HG03039 (cell line): ENCODE data around the gene TSGA10.
"Not testable (repeated sequence)": the region's sequence is repeated elsewhere in the genome, so short reads cannot be mapped to it uniquely, and the experiment has no call there.

Experiments used
- ATAC-seq: cut with Tn5 transposase; IDR thresholded peaks from one replicate; pipeline ENCODE4 v1.9.1; 2021; ENCODE audit warnings: mild to moderate bottlenecking, moderate library complexity; ENCODE audit not compliant: unreplicated experiment

TSGA10 gene, protein sequence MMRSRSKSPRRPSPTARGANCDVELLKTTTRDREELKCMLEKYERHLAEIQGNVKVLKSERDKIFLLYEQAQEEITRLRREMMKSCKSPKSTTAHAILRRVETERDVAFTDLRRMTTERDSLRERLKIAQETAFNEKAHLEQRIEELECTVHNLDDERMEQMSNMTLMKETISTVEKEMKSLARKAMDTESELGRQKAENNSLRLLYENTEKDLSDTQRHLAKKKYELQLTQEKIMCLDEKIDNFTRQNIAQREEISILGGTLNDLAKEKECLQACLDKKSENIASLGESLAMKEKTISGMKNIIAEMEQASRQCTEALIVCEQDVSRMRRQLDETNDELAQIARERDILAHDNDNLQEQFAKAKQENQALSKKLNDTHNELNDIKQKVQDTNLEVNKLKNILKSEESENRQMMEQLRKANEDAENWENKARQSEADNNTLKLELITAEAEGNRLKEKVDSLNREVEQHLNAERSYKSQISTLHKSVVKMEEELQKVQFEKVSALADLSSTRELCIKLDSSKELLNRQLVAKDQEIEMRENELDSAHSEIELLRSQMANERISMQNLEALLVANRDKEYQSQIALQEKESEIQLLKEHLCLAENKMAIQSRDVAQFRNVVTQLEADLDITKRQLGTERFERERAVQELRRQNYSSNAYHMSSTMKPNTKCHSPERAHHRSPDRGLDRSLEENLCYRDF

DNA sequence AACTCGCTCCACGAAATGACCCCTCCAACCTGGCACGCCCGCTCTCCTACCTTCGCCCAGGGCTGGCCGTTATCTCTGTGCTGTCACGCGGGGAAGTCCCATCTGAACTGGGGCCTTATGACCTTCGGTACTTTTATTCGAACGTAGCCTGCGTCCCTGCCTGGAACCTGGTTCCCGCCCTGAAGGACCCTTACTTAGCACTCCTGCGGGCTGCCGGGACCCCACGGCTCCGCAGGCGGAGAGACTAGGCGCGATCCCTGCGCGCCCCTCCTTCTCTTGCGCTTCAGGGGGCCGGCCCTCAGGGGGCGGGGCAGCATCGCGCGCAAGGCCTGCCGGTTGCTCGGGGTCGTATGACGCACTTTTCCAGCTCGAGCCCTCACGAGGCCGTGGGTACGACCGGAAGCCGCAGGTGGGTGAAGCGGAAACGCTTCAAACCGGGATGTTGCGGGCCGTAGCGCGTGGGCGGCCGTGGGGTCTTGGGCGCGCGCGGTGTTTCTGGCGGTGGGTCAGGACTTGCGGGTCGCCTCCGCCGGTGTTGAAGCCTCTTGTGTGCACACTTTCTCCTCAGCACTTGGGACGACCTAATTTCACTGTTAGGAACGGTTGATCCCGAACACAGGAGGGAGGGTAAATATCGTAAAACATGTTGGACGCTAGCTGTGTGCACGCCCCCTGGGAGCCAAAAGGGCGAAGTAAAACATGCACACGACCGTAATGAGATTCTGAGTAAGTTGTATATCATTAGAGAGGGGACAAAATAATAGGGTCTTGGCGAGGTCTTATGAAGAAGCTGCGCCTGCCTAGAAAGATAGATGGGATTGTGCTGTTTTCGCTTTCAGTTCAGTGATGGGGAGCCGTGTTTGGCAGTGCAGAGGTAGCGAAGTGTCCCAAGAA is at the start of gene TSGA10, which contains the start of gene LIPT1:
Gene TSGA10 (minus strand): TSS at position 300 of the 894 bp plus-strand sequence. CDS start 45,503 bp downstream, outside the sequence.
Gene LIPT1 (plus strand): TSS at position 325 of the 894 bp plus-strand sequence. CDS start 6,991 bp downstream, outside the sequence.
- peak; percentile 94 for ATAC-seq

DNA sequence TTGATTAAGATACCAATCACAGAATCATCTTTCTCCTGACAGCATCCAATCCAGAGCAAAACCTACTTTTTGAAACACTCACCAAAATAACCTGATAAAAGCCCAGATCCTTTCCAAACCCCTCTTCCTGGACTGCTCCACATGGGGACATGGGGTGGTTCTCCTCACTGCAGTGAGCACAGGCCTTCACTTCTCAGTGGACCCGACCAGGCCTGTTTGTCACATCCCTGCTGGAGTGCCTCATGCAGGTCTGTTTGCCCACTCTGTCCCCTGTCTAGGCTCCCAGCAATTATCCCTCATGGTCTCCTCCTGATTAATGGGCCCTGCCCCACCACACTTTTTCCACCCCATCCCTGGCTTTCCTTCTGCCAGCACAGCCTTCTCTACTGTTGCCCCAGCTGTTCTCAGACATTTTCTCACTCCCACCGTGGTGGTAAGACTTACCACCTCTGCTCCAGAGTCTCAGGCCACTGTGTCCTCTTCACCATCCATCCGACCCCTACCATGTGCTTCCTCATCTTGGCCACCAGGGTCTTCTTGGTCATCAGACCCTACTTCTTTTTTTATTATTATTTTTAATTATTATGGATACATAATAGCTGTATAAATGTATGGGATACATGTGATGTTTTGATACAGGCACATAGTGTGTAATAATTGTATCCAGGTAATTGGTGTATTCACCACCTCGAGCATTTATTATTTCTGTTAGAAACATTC is 47.4 kb upstream of the TSGA10 start:
- ATAC-seq: no peak

DNA sequence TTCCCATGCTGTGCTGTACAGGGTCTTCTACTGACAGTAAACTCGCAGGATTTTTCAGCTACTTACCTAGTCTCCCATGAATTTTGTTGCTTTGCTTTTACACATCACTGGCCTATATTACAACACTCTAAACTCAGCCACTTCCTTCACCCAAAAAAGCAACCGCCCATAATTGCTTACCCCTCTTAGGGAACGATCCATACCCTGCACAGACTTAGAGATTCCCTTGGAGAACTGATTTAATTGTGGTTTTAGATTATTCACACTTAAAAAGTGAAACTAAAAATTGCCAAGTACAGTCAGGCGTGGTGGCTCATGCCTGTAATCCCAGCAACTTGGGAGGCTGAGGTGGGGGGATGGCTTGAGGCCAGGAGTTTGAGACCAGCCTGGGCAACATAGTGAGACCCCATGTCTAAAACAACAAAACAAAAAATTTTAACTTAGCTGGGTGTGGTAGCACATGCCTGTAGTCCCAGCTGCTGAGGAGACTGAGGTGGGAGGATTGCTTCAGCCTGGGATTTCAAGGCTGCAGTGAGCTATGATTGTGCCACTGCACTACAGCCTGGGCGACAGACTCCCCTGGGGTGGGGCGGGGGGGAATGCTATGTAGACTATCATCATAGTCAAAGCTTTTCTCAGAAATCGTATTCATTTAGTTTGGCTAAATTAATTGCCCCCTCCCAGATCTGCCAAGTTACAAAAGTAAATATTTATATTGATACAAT is 45.5 kb upstream of the TSGA10 start:
- ATAC-seq: no peak

DNA sequence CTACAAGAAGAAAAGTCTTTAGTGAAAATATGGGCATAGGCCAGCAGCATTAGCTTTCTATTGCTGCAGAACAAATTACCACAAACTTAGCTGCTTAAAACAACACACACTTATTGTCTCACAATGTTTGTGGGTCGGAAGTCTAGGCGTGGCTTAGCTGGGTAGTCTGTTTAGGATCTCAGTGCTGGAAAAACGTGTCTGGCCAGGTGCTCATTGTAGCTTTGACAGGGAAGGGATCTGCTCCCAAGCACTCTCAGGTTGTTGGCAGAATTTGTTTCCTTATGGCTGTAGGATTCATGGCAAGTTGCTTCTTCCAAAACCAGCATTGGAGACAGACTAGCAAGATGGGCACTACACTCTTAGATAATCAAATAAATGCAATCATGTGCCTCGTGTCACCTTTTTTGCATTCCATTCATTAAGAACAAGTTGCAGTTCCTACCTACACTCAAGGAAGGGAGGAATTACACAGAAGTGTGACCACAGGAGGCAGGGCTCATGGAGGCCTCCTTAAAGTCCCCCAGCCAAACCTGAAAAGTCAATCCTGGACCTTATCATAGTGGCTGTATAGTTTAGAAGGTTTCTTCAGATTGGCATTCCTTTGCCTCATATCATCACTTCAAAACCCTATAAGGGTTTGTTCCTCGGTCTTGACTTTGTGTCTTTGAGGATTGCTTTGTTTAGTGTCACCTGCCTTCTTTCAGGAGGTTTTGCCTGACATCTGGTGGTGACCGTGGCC is 43.5 kb upstream of the TSGA10 start:
- no peak for ATAC-seq

DNA sequence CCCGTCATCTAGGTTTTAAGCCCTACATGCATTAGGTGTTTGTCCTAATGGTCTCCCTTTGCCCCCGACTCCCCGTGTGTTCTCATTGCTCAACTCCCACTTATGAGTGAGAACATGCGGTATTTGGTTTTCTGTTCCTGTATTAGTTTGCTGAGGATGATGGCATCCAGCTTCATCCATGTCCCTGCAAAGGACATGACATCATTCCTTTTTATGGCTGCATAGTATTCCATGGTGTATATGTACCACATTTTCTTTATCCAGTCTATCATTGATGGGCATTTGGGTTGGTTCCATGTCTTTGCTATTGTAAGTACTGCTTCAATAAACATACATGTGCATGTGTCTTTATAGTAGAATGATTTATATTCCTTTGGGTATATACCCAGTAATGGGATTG is 37.6 kb upstream of the TSGA10 start:
- ATAC-seq: not testable (repeated sequence)

DNA sequence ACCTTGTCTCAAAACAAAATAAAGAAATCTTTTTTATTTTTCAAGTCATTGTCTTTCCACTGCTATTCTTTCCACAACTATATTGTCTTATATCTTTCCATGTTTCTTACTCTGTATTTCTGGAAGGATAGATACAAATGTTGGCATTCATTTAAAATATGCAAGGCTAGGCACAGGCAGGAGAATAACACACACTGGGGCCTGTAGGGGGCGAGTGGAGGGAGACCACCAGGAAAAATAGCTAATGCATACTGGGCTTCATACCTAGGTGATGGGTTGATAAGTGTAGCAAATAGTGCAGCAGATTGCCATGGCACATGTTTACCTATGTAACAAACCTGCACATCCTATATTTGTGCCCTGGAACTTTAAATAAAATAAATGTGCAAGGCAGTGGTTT is 35.8 kb upstream of the TSGA10 start:
- ATAC-seq: no peak

DNA sequence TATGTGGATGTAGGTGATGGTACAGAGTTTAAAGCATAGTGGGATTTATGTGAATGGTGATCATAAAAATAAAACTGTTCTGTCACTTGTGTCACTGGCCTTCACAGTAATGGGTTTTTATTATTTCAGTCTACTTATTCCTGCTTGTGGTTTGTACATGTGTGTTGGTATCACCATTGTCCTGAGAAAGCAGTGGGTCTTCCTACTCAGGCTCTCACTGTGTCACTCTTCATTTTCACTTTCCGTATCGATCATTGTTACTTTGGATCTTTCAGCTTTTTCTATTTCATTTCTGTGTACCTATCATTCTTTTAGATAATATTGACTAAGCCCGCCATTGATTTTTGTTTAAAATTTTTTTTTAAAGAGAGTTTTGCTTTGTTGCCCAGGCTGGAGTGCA is 33.6 kb upstream of the TSGA10 start:
- no peak for ATAC-seq

DNA sequence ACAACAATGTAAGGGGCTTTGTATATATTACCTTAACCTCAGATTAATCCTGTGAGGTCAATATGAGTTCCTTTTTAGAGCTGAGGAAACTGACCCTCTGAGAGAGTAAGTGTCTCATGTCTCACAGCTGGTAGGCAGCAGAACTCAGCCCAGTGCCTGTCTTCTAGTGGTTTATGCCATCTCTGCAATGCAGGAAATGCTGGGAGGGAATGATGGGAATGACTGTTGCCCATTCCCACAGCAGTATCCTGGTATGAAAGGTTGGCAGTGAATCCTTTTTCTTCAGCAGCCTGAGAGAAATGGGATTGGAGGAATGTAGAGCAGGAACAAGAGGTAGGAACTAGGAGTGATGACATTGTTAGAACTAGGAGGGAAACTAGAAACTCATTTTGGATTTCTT is 32.3 kb upstream of the TSGA10 start:
- ATAC-seq: no peak

DNA sequence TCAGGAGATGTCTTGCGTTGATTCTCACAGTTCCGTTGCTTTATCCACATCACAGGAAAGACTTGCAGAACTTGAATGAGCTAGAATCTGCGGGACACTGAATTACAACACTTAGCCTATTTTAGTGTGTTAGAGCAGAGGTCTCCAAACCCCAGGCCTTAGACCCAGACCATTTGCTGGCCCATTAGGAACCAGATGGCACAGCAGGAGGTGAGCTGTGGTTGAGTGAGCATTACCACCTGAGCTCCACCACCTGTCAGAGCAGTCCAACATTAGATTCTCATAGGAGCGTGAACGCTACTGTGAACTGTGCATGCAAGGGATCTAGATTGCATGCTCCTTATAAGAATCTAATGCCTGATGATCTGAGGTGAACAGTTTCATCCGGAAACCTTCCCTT is 30.1 kb upstream of the TSGA10 start:
- ATAC-seq: no peak

DNA sequence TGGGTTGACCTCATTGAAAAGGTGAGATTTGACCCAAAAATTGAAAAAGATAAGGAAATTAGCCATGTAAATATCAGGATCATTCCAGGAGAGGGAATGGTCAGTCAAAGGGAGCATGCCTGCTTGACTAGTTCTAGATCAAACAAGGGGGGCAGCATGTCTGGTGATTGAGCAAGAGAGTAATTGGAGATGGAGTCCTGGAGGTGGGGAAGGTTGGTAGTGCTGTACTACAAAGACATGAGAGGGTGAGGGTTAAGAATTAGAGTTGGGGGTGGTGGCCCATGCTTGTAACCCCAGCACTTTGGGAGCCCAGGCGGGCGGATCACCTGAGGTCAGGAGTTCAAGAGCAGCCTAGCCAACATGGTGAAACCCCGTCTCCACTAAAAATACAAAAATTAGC is 28.3 kb upstream of the TSGA10 start:
- ATAC-seq: no peak

DNA sequence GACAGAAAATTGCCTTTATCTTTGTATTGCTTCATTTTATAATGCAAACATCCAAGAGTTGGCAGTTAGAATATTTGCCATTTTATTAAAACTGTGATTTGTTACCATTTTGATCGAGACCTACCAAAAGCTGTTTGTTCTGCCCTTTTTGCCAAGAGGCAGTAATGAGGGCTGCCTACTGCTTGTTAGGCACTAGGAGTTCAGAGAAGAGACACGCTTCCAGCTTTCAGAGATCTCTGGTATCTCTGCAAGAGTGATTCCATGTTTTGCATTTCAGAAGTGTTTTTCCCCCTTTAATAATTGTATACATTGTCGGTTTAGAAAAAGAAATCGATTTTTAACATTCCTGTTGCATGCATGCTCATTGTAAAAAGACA is 26.9 kb upstream of the TSGA10 start:
- no peak for ATAC-seq

DNA sequence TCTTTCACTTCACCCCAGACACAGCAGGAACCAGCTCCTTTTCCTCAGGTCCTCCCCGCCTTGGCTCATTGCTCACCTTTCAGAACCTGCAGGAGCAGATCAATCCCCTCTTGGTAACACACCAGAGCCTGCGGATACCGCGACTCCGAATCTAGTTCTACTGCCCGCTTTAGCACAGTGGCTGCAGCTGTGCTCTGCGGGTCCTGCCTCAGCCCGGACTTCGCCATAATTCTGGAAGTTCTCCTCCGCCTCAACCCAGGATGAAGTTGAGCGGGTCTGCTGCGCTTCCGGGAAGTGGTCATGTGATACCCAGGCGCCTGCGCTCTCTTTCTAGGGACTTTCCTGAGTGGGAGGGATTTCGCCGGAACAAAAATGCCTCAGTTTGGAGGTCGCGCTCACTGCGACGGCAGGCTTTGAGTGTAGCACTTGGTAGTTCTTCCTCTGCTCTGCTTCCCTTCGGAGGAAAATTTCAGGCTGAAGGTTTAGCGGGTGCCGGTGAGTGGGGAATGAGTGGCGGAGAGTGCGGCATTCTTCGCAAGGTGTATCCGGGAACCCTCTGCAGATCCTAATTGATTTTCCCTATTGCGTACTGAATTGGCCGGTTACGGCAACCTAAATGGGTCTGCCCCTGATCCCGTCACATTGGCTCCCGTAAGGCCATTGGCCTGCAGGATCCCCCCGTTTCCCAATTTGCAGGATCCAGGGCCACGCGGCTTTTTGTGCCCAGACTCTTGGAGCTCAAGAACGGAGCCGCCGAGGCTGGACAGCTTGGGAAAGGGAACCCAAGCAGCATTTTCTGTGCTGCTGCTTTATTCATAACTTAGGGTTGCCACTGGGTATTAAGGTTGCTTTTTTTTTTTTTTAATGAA is 26.2 kb upstream of the TSGA10 start, which contains the start of the genes MITD1 and MRPL30:
Gene MITD1 (minus strand): TSS at position 304 of the 869 bp plus-strand sequence. CDS start 77 bp downstream, at position 227.
Gene MRPL30 (plus strand): TSS at position 430 of the 869 bp plus-strand sequence. CDS start 5,020 bp downstream, outside the sequence.
- peak; percentile 86 for ATAC-seq

DNA sequence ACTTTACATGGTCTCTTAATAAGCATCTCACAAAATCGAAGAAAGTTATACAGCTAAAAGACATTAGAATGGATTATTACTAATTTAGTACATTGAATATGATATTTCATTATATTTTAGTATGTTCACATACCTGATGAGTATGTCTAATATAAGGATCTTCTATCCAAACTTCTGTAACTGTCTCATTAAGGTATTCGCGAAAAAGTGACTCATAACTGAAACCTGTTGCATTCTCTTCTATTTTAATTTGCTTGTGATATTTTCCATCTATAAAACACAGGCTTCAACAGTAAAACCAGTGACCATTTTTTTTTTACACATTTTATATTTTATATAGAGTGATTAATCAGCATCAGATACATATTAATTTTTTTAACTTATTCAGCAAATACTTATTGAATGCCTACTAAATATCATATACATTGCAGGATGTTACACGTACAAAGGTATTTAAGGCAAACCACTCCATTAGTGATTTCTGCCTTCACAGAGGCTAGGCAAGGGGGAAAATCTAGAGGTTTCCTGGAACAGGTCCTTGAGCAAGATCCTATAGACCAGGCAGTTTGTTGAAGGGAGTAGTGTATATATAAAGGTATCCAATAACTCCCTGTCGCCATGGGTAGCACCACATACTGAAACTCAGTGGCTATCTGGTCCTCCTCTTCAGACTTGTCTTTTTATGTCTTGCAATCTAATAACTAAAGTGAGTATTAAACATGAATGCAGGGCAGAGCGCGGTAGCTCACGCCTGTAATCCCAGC is 16.8 kb upstream of the TSGA10 start:
- ATAC-seq: no peak

DNA sequence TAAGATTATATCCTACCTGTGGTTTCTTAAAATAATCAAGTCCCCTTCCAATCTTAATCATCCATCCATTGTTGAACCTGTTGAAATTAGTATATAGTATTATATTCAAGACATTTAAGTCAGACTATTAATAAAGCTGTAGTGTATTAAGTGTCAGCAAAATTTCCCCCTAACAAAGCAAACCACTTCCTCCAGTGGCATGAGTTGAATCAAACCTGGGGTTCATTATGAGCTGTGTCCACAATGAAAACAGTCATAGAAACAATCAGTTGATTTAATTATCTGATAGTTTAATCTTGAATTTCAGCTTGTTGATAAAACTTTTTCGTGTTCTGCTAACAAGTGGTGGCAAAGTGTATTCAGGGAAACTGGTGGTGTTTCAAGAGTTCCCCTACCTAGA is 14.8 kb upstream of the TSGA10 start:
- ATAC-seq: no peak

DNA sequence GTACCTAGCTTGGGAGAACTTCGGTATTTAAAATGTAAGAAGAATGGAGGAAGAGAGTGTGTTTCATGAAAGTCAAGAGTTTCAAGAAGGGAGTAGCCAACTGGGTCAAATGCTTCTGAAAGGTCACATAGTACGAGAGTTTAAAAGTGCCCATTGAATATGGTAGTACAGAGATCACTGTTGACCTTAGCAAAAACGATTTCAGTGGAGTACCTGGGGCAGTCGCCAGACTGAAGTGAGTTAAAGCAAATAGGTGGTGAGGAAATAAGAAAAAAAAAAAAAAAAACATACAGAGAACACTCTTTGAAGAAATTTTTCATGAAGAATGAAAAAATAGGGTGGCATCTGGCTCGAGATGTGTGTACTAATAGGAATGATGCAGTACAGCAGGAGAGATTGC is 11.5 kb upstream of the TSGA10 start:
- ATAC-seq: no peak

DNA sequence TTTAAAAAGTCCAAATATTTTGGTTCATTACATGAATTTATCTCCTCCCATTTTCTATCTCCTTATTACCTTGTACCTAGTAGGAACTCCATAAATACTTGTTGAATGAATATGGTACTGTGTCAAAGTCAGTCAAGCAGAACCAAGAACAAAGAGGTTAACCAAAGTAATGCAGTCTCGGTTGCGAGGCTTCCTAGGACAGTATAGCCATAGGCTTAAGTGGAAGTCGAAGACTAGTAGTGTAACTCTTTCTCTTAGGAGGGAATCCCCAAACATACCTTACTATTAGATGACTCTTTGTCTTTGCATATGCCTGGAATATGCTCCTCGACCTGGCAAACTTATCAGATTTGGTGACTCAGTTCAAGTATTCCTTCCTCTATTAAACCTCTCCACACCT is 4.9 kb upstream of the TSGA10 start:
- ATAC-seq: no peak

DNA sequence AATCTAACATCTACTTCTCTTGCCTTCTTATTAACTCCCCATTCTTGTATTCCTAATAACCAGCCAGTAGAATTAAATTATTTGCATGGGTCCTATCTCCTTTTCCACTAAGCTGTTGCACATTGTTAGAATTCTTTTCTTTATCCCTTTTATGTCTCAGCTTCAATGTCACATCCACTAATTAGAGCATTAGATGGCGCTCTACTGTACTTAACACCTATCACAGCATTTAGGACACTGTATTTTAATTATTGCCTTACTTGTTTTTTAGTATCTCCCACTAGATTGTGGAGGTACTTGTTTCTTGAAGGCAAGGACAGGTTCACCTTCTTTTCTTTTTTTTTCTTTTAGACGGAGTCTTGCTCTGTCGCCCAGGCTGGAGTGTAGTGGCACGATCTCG is 3.9 kb upstream of the TSGA10 start:
- ATAC-seq: no peak
